ENCODE measurements around the gene QPRT. TPM values are rescaled to one million over a fixed set of nuclear protein-coding genes. Genes with fewer than 3 reads are reported as not detected.
"Not testable (repeated sequence)": the region's sequence is repeated elsewhere in the genome, so short reads cannot be mapped to it uniquely, and the experiment has no call there.

Gene QPRT
- polyA plus RNA-seq, 2 donors = 0.28 to 0.56 TPM

GRCh38 chr16:29645694-29646187 is 33.2 kb upstream of the QPRT start:
- no peaks in the 10 kb centered on the region for H3K9me3 ChIP-seq (ENCODE audit: control insufficient read depth in 2 of 2, insufficient read depth in 1 of 2, low read depth in 1 of 2, low read length in 1 of 2)
- WGBS, 2 donors = 62 to 78% methylated on average over 4 of the region's 4 CpGs

GRCh38 chr16:29646947-29647346 is 32.0 kb upstream of the QPRT start:
- Histone ChIP-seq H3K9me3 (ENCODE audit: control insufficient read depth in 2 of 2, insufficient read depth in 1 of 2, low read depth in 1 of 2, low read length in 1 of 2) (no peaks in the 10 kb centered on the region), H3K4me3 (ENCODE audit: low read depth in 1 of 2, low read length in 2 of 2) (no peak overlapping the region), H3K27ac (ENCODE audit: low read depth in 2 of 2, low read length in 1 of 2) (no peak overlapping the region), H3K36me3 (ENCODE audit: control insufficient read depth in 2 of 2, insufficient read depth in 2 of 2, low read length in 1 of 2) (no peaks in the 10 kb centered on the region), H3K27me3 (ENCODE audit: control insufficient read depth in 1 of 2, insufficient read depth in 2 of 2, low read length in 2 of 2) (no peaks in the 10 kb centered on the region), H3K4me1 (ENCODE audit: control insufficient read depth in 2 of 2, insufficient read depth in 2 of 2, low read length in 1 of 2) (no peaks in the 10 kb centered on the region)
- WGBS, 2 donors = 93 to 98% methylated on average over 3 of the region's 3 CpGs

More at GRCh38 chr16:29645694-29646187, 33.2 kb upstream of the QPRT start:
- Histone ChIP-seq H3K27ac (ENCODE audit: low read depth in 2 of 2, low read length in 1 of 2) (no peak overlapping the region), H3K27me3 (ENCODE audit: control insufficient read depth in 1 of 2, insufficient read depth in 2 of 2, low read length in 2 of 2) (no peaks in the 10 kb centered on the region), H3K4me3 (ENCODE audit: low read depth in 1 of 2, low read length in 2 of 2) (no peak overlapping the region), H3K36me3 (ENCODE audit: control insufficient read depth in 2 of 2, insufficient read depth in 2 of 2, low read length in 1 of 2) (no peaks in the 10 kb centered on the region), H3K4me1 (ENCODE audit: control insufficient read depth in 2 of 2, insufficient read depth in 2 of 2, low read length in 1 of 2) (no peaks in the 10 kb centered on the region)

- 53 to 65% methylated on average over 9 of the region's 9 CpGs for WGBS, 2 donors
- H3K9me3 ChIP-seq (ENCODE audit: control insufficient read depth in 2 of 2, insufficient read depth in 1 of 2, low read depth in 1 of 2, low read length in 1 of 2) = no peaks in the 10 kb centered on the region
- no peak overlapping the region for H3K4me3 ChIP-seq (ENCODE audit: low read depth in 1 of 2, low read length in 2 of 2)
- H3K27ac ChIP-seq (ENCODE audit: low read depth in 2 of 2, low read length in 1 of 2) = no peak overlapping the region
- H3K36me3 ChIP-seq (ENCODE audit: control insufficient read depth in 2 of 2, insufficient read depth in 2 of 2, low read length in 1 of 2) = no peaks in the 10 kb centered on the region
- H3K27me3 ChIP-seq (ENCODE audit: control insufficient read depth in 1 of 2, insufficient read depth in 2 of 2, low read length in 2 of 2) = no peaks in the 10 kb centered on the region
- no peaks in the 10 kb centered on the region for H3K4me1 ChIP-seq (ENCODE audit: control insufficient read depth in 2 of 2, insufficient read depth in 2 of 2, low read length in 1 of 2)
These were observed 29.1 kb upstream of the QPRT start for GRCh38 chr16:29649588-29650494.

- WGBS, 2 donors = 91 to 97% methylated on average over 2 of the region's 2 CpGs
These were observed 28.2 kb upstream of the QPRT start for GRCh38 chr16:29650771-29651170.

GRCh38 chr16:29651774-29652349 is 27.1 kb upstream of the QPRT start:
- Histone ChIP-seq H3K36me3 (ENCODE audit: control insufficient read depth in 2 of 2, insufficient read depth in 2 of 2, low read length in 1 of 2) (no peaks in the 10 kb centered on the region), H3K4me1 (ENCODE audit: control insufficient read depth in 2 of 2, insufficient read depth in 2 of 2, low read length in 1 of 2) (no peaks in the 10 kb centered on the region), H3K9me3 (ENCODE audit: control insufficient read depth in 2 of 2, insufficient read depth in 1 of 2, low read depth in 1 of 2, low read length in 1 of 2) (no peaks in the 10 kb centered on the region), H3K27ac (ENCODE audit: low read depth in 2 of 2, low read length in 1 of 2) (no peak overlapping the region), H3K4me3 (ENCODE audit: low read depth in 1 of 2, low read length in 2 of 2) (no peak overlapping the region), H3K27me3 (ENCODE audit: control insufficient read depth in 1 of 2, insufficient read depth in 2 of 2, low read length in 2 of 2) (no peaks in the 10 kb centered on the region)
- WGBS, 2 donors = 90 to 93% methylated on average over 2 of the region's 2 CpGs

More at GRCh38 chr16:29650771-29651170, 28.2 kb upstream of the QPRT start:
- Histone ChIP-seq H3K27me3 (ENCODE audit: control insufficient read depth in 1 of 2, insufficient read depth in 2 of 2, low read length in 2 of 2) (no peaks in the 10 kb centered on the region), H3K4me1 (ENCODE audit: control insufficient read depth in 2 of 2, insufficient read depth in 2 of 2, low read length in 1 of 2) (no peaks in the 10 kb centered on the region), H3K36me3 (ENCODE audit: control insufficient read depth in 2 of 2, insufficient read depth in 2 of 2, low read length in 1 of 2) (no peaks in the 10 kb centered on the region), H3K27ac (ENCODE audit: low read depth in 2 of 2, low read length in 1 of 2) (no peak overlapping the region), H3K4me3 (ENCODE audit: low read depth in 1 of 2, low read length in 2 of 2) (no peak overlapping the region), H3K9me3 (ENCODE audit: control insufficient read depth in 2 of 2, insufficient read depth in 1 of 2, low read depth in 1 of 2, low read length in 1 of 2) (no peaks in the 10 kb centered on the region)

- Histone ChIP-seq H3K27ac (ENCODE audit: low read depth in 2 of 2, low read length in 1 of 2) (no peak overlapping the region), H3K4me1 (ENCODE audit: control insufficient read depth in 2 of 2, insufficient read depth in 2 of 2, low read length in 1 of 2) (no peaks in the 10 kb centered on the region), H3K27me3 (ENCODE audit: control insufficient read depth in 1 of 2, insufficient read depth in 2 of 2, low read length in 2 of 2) (no peaks in the 10 kb centered on the region), H3K36me3 (ENCODE audit: control insufficient read depth in 2 of 2, insufficient read depth in 2 of 2, low read length in 1 of 2) (no peaks in the 10 kb centered on the region), H3K9me3 (ENCODE audit: control insufficient read depth in 2 of 2, insufficient read depth in 1 of 2, low read depth in 1 of 2, low read length in 1 of 2) (no peaks in the 10 kb centered on the region), H3K4me3 (ENCODE audit: low read depth in 1 of 2, low read length in 2 of 2) (no peak overlapping the region)
- WGBS, 2 donors = 76 to 79% methylated on average over 12 of the region's 12 CpGs
These were observed 25.5 kb upstream of the QPRT start for GRCh38 chr16:29653471-29653870.

- not testable (repeated sequence) for H3K27me3 ChIP-seq (ENCODE audit: control insufficient read depth in 1 of 2, insufficient read depth in 2 of 2, low read length in 2 of 2); H3K4me1 ChIP-seq (ENCODE audit: control insufficient read depth in 2 of 2, insufficient read depth in 2 of 2, low read length in 1 of 2); H3K27ac ChIP-seq (ENCODE audit: low read depth in 2 of 2, low read length in 1 of 2); H3K4me3 ChIP-seq (ENCODE audit: low read depth in 1 of 2, low read length in 2 of 2); H3K9me3 ChIP-seq (ENCODE audit: control insufficient read depth in 2 of 2, insufficient read depth in 1 of 2, low read depth in 1 of 2, low read length in 1 of 2); H3K36me3 ChIP-seq (ENCODE audit: control insufficient read depth in 2 of 2, insufficient read depth in 2 of 2, low read length in 1 of 2)
- 91 to 92% methylated on average over 7 of the region's 7 CpGs for WGBS, 2 donors
These were observed 25.1 kb upstream of the QPRT start for GRCh38 chr16:29653890-29654289.

- no peaks in the 10 kb centered on the region for H3K4me1 ChIP-seq (ENCODE audit: control insufficient read depth in 2 of 2, insufficient read depth in 2 of 2, low read length in 1 of 2)
- H3K27me3 ChIP-seq (ENCODE audit: control insufficient read depth in 1 of 2, insufficient read depth in 2 of 2, low read length in 2 of 2) = no peaks in the 10 kb centered on the region
- no peaks in the 10 kb centered on the region for H3K9me3 ChIP-seq (ENCODE audit: control insufficient read depth in 2 of 2, insufficient read depth in 1 of 2, low read depth in 1 of 2, low read length in 1 of 2)
- no peaks in the 10 kb centered on the region for H3K36me3 ChIP-seq (ENCODE audit: control insufficient read depth in 2 of 2, insufficient read depth in 2 of 2, low read length in 1 of 2)
- 73 to 79% methylated on average over 11 of the region's 11 CpGs for WGBS, 2 donors
- no peak overlapping the region for H3K27ac ChIP-seq (ENCODE audit: low read depth in 2 of 2, low read length in 1 of 2)
- no peak overlapping the region for H3K4me3 ChIP-seq (ENCODE audit: low read depth in 1 of 2, low read length in 2 of 2)
These were observed 22.1 kb upstream of the QPRT start for GRCh38 chr16:29656688-29657523.

- no peak overlapping the region for H3K27ac ChIP-seq (ENCODE audit: low read depth in 2 of 2, low read length in 1 of 2)
- 74 to 82% methylated on average over 6 of the region's 6 CpGs for WGBS, 2 donors
- H3K9me3 ChIP-seq (ENCODE audit: control insufficient read depth in 2 of 2, insufficient read depth in 1 of 2, low read depth in 1 of 2, low read length in 1 of 2) = no peaks in the 10 kb centered on the region
- H3K4me1 ChIP-seq (ENCODE audit: control insufficient read depth in 2 of 2, insufficient read depth in 2 of 2, low read length in 1 of 2) = no peaks in the 10 kb centered on the region
- no peak overlapping the region for H3K4me3 ChIP-seq (ENCODE audit: low read depth in 1 of 2, low read length in 2 of 2)
- no peaks in the 10 kb centered on the region for H3K36me3 ChIP-seq (ENCODE audit: control insufficient read depth in 2 of 2, insufficient read depth in 2 of 2, low read length in 1 of 2)
- no peaks in the 10 kb centered on the region for H3K27me3 ChIP-seq (ENCODE audit: control insufficient read depth in 1 of 2, insufficient read depth in 2 of 2, low read length in 2 of 2)
These were observed 20.3 kb upstream of the QPRT start for GRCh38 chr16:29658705-29659104.

Measured in esophagus (tissue), 2 donors.